D721Med (cell line): Measurements from ENCODE around the gene MXRA7.

Experiments
- DNase-seq: peaks from one replicate; pipeline ENCODE4 v3.0.0; 2011; ENCODE audit warnings: low spot score; ENCODE audit not compliant: insufficient read length
- FAIRE-seq: peaks from 2 replicates; lab custom pipeline; 2011; peaks lifted over from hg19 to GRCh38; lab: Jason Lieb, UNC
- TF ChIP-seq, protein P1 (sequence below): IDR thresholded peaks from 2 replicates; pipeline ENCODE4 v1.5.1; 2012; ENCODE audit warnings: mild to moderate bottlenecking, control low read depth; ENCODE audit not compliant: insufficient read depth; ENCODE audit errors: missing control alignments

MXRA7 gene

DNA sequence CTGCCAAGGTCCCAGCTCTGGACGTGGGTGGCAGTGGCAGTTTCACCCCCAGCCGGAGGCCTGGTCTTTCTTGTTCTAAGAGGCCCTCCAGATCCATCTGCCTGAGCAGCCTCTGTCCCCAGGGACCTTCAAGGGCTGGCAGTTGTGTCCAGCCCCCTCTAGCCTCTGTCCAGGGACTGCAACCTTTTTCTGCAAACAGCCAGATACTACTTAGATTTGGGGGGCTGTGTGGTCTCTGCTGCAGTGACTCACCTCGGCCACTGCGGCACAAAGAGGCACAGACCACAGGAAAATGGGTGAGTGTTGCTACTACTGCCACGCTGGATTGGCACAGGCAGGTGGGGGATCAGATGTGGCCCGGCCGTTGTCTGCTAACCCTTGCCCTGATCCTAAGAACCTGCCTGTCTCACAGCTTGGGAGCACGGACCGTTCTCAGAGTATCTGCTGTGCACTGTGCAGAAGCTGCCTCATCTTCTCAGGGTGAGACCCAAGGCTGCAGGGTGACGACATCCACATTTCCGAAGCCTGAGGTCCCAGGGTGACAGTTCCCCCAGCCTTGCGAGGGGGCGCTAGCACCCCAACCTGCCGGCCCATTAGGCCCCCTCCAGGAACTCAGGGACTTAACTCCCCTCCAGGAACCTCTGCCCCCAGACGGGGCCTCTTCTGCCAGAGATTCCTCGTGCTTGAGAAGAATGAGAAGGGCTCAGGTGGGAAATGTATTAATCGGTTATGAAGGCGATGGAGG is 27.6 kb downstream of the MXRA7 start:
- FAIRE-seq (no peak), DNase-seq (no peak)
- TF ChIP-seq, protein P1, sequence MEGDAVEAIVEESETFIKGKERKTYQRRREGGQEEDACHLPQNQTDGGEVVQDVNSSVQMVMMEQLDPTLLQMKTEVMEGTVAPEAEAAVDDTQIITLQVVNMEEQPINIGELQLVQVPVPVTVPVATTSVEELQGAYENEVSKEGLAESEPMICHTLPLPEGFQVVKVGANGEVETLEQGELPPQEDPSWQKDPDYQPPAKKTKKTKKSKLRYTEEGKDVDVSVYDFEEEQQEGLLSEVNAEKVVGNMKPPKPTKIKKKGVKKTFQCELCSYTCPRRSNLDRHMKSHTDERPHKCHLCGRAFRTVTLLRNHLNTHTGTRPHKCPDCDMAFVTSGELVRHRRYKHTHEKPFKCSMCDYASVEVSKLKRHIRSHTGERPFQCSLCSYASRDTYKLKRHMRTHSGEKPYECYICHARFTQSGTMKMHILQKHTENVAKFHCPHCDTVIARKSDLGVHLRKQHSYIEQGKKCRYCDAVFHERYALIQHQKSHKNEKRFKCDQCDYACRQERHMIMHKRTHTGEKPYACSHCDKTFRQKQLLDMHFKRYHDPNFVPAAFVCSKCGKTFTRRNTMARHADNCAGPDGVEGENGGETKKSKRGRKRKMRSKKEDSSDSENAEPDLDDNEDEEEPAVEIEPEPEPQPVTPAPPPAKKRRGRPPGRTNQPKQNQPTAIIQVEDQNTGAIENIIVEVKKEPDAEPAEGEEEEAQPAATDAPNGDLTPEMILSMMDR, result no peak

DNA sequence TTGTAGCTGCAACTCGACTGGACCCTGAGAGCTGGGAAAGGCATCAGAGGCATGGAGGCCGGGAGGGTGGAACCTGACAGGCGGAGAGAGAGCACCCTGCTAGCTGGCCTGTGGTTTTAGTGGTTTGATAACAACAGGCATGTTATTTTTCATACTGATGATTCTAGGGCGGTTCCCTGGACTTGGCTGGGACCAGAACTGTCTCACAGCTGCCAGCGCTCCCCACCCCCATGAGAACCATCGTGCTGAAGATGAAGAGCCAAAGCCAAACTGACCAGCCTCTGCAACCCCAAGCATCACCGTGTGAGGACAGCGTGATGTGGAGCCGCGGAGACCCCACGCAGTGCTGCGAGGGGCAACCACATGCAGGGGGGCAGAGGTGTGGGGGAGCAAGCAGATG is 28.5 kb downstream of the MXRA7 start:
- FAIRE-seq (no peak), DNase-seq (no peak)

DNA sequence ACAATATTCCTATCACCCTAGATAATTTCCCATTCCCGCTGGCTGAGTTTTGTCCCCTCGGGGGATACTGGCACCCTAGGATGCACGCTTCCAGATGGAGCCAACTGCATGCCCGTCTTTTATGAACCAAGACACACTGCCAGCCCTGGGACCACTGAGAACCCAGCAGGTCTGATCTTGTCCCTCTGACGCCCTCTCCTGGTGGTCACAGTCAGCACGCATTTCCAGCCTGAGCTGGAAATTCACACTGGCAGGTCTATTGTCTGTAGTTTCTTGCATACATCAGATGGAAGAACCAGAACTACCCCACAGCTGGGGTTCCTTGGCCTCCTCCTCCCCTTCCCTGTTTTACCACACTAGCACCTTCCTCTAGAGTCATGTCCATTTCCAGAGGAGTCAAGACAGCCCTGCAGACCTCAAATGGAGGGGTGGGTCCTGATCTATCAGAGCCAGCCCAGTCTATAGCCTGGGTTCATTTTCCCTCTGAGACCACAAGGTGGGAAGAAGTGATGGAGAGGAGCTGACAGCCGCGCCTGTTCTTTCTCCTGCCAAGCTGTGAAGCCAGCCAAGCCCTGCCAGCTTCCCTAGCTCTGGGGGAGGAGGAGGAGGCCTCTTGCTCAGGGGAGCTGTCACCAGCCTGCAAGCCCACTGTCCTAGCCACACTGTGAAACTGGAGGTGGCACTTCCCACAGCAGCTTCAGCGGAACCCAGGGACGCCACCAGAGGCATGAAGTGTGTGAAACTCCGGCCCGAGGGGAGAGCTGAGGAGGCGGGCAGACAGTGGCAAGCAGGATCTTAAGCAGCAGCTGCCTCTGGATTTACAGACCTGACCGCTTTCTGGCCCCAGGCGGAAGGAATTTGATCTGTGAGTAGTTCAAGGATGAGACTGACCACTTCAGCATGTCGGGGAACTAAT is 29.3 kb downstream of the MXRA7 start:
- peak; percentile 79 for DNase-seq
- TF ChIP-seq, protein P1, result peak; percentile 93
- no peak for FAIRE-seq

More for the DNA sequence above, 28.5 kb downstream of the MXRA7 start:
- TF ChIP-seq, protein P1, result no peak

DNA sequence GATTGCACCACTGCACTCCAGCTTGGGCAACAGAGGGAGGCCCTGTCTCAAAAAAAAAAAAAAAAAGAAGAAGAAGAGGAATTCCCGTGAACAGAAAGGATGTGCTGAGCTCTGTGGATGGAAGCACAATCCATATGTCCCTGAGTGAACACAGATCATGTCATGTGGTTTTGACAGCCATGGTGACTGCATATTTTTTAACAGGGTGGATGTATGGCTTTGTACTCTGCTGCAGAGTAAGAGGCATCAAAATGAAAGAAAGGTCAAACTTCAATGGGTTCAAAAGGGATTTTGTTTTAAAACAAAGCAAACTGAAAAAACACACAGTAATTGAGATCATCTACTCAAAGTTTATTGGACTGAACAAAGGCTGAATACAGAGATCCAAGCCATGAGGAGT is 31.5 kb downstream of the MXRA7 start:
- FAIRE-seq, result no peak
- DNase-seq, result no peak
- TF ChIP-seq, protein P1, result no peak

DNA sequence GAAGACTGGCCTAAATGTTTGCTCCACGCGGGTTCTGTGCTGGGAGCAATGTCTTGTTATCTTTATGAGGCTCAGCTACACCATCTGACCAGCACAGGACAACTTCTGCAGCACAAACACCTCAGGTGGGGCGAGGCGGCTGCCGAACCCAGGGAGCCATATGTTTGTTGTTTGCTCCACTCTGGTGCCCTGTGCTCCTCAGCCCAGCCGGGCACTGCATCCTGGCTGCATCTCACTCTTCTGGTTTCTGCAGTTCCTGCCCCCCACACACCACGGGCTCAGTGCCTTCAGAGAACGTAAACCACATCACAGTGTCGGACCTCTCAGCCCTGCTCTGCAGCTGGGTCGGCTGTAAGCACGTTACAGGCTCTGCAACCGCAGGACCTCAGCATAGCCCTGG is 32.4 kb downstream of the MXRA7 start:
- TF ChIP-seq, protein P1, result no peak
- FAIRE-seq (no peak), DNase-seq (no peak)

DNA sequence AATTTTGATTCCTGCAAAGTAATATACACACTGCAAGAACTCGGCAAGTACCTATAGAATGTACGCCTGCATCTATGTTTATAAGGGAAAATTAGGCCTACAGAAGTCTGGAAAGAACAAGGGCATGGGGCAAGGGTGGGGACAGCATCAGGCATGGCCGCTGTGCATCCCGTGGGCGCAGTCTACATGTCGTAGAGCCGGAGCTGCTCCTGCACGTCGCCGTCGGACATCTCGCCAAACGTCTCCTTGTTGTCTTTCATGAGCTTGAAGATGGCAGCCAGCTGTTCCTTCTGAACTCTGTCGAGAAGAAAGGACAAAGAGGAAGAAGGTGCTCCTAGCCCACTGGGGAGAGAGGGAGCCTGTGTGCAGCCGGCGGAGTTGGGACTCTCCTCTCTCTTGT is 33.4 kb downstream of the MXRA7 start:
- TF ChIP-seq, protein P1, result no peak
- DNase-seq (no peak), FAIRE-seq (no peak)

DNA sequence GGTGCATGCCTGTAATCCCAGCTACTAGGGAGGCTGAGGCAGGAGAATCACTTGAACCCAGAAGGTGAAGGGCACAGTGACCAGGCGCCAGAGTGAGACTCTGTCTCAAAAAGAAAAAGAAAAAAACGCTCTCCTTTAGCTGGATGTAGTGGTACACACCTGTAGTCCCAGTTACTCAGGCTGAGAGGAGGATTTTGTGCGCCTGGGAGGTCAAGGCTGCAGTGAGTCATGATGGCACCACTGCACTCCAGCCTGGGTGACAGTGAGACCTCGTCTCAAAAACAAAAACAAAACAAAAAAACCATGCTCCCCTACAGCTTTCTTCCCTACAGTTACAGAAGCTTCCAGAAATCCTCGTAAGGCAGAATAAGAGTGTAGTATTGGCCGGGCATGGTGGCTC is 34.1 kb downstream of the MXRA7 start:
- FAIRE-seq, result no peak
- no peak for DNase-seq
- TF ChIP-seq, protein P1, result no peak
